ENCODE data around the gene SPIN4.

DNA sequence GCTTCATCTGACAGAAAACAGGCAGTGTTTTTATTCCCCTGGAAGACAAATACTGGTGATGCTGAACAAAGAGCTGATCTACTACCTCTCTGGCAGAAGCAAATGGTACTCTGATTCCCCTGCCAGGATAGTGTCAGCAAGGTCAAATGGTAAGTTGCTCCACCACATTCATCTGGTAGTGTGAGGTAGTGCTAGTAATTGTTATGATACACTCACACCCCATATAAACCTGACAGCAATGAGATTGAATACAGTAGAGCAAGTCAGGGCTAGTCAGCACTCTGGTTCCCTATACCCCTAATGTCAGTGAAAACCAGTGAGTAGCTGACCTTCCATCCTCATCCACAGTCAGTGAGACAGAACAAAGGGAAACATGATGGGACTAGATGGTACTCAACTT, 3.4 kb upstream of the SPIN4 start:
- TF ChIP-seq EZH2 (IDR thresholded peaks at IDR 0.05; ENCODE audit: low read length, missing control alignments) = no peak
- TF ChIP-seq, protein P1, sequence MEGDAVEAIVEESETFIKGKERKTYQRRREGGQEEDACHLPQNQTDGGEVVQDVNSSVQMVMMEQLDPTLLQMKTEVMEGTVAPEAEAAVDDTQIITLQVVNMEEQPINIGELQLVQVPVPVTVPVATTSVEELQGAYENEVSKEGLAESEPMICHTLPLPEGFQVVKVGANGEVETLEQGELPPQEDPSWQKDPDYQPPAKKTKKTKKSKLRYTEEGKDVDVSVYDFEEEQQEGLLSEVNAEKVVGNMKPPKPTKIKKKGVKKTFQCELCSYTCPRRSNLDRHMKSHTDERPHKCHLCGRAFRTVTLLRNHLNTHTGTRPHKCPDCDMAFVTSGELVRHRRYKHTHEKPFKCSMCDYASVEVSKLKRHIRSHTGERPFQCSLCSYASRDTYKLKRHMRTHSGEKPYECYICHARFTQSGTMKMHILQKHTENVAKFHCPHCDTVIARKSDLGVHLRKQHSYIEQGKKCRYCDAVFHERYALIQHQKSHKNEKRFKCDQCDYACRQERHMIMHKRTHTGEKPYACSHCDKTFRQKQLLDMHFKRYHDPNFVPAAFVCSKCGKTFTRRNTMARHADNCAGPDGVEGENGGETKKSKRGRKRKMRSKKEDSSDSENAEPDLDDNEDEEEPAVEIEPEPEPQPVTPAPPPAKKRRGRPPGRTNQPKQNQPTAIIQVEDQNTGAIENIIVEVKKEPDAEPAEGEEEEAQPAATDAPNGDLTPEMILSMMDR (conservative IDR thresholded peaks at IDR 0.05 in 1 of 2, IDR thresholded peaks at IDR 0.05 in 1 of 2; ENCODE audit: low read depth in 1 of 2, low read length in 2 of 2) = no peak

Data from fibroblast of lung (primary cell).